AG09319 (cell line): Measurements from ENCODE around the gene ZBTB48.

Experiments used
- DNase-seq: peaks from one replicate; pipeline ENCODE4 v3.0.0-alpha.2; 2010; ENCODE audit warnings: low read depth; ENCODE audit errors: extremely low read depth
- CTCF ChIP-seq: IDR thresholded peaks from 2 replicates; pipeline ENCODE4 v1.5.1; 2011; ENCODE audit warnings: low read depth, mild to moderate bottlenecking, inconsistent platforms, low read length, moderate library complexity

Gene ZBTB48

GRCh38 chr1:6588128-6588892, 8.5 kb downstream of the ZBTB48 start:
- no peak for TF ChIP-seq CTCF
- no peak for DNase-seq

GRCh38 chr1:6588893-6589520, 9.2 kb downstream of the ZBTB48 start:
- no peak for TF ChIP-seq CTCF
- DNase-seq: no peak

- no peak for DNase-seq
- TF ChIP-seq CTCF: no peak
Measured at GRCh38 chr1:6590046-6590445, 10.3 kb downstream of the ZBTB48 start.

GRCh38 chr1:6591222-6591621, 11.4 kb downstream of the ZBTB48 start:
- DNase-seq: no peak

GRCh38 chr1:6591644-6592043, 11.8 kb downstream of the ZBTB48 start:
- no peak for DNase-seq
- TF ChIP-seq CTCF: no peak

More at GRCh38 chr1:6591222-6591621, 11.4 kb downstream of the ZBTB48 start:
- TF ChIP-seq CTCF: no peak

GRCh38 chr1:6592441-6592840, 12.6 kb downstream of the ZBTB48 start:
- no peak for DNase-seq
- no peak for TF ChIP-seq CTCF

- DNase-seq: no peak
- no peak for TF ChIP-seq CTCF
Measured at GRCh38 chr1:6592865-6593593, 13.2 kb downstream of the ZBTB48 start.
